ENCODE data around the gene SPX.

The SPX gene

DNA sequence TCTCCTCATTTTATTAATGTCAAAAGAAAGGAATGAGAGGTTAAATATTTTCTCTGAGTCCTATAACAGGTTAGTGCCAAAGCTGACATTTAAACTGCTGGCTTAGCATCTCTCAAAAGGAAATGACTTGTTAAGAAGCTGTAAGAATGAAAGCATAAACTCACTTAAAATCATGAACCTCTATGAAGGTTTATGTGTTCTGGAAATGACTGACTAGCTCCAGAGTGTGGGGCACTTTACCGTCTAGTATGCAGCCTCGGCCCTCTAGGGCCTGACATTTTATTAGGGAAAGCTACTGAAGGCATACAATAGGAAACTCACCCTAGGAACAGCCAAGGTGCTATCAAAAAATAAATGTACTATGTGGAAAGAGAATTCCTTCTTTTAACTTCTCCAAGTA is 35.1 kb downstream of the SPX start:
- TF ChIP-seq Cebpa-rat (IDR thresholded peaks at IDR 0.05) = no peak
- H3K4me2 ChIP-seq = no peak overlapping the region
- H3K9me3 ChIP-seq (replicated peaks in 1 of 11) = no peaks in the 10 kb centered on the region
- no peak overlapping the region for H3K27ac ChIP-seq
- H3K36me3 ChIP-seq = no peaks in the 10 kb centered on the region
- no peaks in the 10 kb centered on the region for H3K27me3 ChIP-seq
- no peak overlapping the region for H3K9ac ChIP-seq
- no peaks in the 10 kb centered on the region for H3K4me1 ChIP-seq
- no peaks in the 10 kb centered on the region for H4K20me1 ChIP-seq
- H3K4me3 ChIP-seq = no peak overlapping the region

DNA sequence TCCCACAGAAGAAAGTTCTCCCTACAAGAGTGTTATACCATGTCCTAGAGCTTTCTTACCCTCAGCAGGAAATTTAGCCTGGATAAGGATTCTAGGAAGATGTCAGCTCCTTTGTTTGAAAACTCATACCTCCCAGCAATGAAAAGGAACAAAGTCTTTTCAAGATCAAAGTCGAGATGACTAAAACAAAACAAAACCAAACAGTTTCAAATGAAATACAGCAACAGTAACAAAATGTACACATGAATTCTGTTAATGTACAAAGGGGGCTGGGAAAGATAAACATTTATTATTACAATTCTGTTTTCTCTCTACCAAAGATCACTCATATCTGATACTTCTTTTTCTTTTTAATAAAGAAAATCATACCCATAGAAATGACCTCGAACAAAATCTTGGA is 36.8 kb downstream of the SPX start:
- H3K27me3 ChIP-seq = no peaks in the 10 kb centered on the region
- H4K20me1 ChIP-seq = no peaks in the 10 kb centered on the region
- no peaks in the 10 kb centered on the region for H3K36me3 ChIP-seq
- no peak for TF ChIP-seq Cebpa-rat (IDR thresholded peaks at IDR 0.05)
- H3K4me1 ChIP-seq = no peaks in the 10 kb centered on the region
- no peaks in the 10 kb centered on the region for H3K9me3 ChIP-seq (replicated peaks in 1 of 11)
- no peak overlapping the region for H3K27ac ChIP-seq
- no peak overlapping the region for H3K9ac ChIP-seq
- H3K4me2 ChIP-seq = no peak overlapping the region
- H3K4me3 ChIP-seq = no peak overlapping the region

DNA sequence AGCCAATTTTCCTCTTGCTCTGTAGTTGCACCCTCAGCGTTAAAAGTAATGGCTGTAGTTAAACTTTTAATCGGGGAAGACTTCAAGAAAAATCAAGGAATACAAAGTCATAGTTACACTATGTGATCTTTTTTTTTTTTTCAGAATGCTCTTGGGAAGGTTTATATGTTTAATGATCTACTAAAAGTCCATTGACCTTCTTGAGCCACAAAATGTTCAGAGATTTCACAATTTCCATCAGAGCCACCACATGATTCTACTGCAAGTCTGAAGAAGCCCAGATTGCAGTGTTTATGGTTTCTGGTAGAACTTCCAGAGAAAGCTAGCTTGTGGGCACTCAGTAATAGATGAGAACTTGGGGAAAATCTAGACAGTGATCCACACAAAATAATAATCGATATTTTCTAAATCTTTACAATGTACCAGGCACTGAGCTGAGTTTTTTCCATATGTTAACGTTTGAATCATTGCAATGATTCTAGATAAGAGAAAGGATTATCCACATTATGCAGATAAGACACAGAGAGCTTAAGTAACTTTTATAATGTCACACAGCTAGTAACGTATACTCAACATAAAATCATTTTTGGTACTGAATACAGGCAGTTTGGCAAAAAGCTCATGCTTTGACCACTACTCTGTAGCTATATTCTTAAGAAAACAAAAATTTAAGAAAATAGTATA is 40.3 kb downstream of the SPX start:
- Histone ChIP-seq H3K9ac (no peak overlapping the region), H3K4me2 (no peak overlapping the region), H3K27me3 (no peaks in the 10 kb centered on the region), H3K36me3 (no peaks in the 10 kb centered on the region), H3K4me1 (no peaks in the 10 kb centered on the region), H3K9me3 (replicated peaks in 1 of 11) (no peaks in the 10 kb centered on the region), H3K27ac (no peak overlapping the region), H3K4me3 (no peak overlapping the region), H4K20me1 (no peaks in the 10 kb centered on the region)
- TF ChIP-seq Cebpa-rat (IDR thresholded peaks at IDR 0.05) = no peak

DNA sequence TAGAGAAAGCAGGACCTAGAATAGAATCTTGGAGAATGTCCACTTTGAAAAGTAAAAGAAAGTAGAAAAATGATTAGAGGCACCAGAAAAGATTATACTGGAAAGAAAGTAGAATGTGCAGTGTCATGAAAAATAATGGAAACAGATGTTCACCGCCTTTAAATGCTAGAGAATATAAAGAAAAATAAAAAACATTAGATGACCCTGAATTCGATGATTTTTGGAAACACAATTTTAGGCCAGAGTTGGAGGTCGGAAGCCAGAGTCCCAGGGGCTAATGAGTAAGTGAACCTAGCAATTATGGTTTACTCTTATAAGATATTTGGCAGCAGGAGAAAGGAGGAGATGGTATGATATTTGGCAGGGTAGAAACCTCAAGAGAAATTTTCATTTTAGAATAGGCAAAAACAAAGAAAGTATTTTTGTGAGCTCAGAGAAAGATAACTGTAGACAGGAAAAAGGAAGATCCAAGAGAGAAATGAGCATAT is 40.9 kb downstream of the SPX start:
- Histone ChIP-seq H3K27ac (no peak overlapping the region), H3K9me3 (replicated peaks in 1 of 11) (no peaks in the 10 kb centered on the region), H3K4me3 (no peak overlapping the region), H3K4me2 (no peak overlapping the region), H3K36me3 (no peaks in the 10 kb centered on the region), H3K27me3 (no peaks in the 10 kb centered on the region), H3K9ac (no peak overlapping the region), H4K20me1 (no peaks in the 10 kb centered on the region), H3K4me1 (no peaks in the 10 kb centered on the region)
- TF ChIP-seq Cebpa-rat (IDR thresholded peaks at IDR 0.05) = no peak

DNA sequence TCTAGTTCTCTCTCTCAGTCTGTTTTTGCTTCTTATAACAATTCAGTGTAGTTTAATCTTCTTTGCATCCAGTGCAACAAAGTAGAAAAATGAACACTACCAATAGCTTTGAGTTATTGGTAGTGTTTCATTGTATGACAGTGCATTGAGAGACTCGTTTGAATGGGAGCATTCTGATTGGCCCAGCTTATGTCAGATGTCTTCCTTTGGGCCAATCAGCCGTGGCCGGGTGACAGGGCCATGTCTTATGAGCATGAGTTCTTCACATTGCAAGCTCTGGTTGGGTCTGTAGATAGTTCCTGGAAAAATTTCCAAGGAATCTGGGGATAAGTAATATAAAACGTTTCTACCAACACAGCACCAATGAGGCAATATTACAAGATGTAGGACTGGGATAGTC is 42.0 kb downstream of the SPX start:
- Histone ChIP-seq H3K4me3 (no peak overlapping the region), H3K4me1 (no peaks in the 10 kb centered on the region), H3K27me3 (no peaks in the 10 kb centered on the region), H3K9ac (no peak overlapping the region), H3K36me3 (no peaks in the 10 kb centered on the region), H3K27ac (no peak overlapping the region), H4K20me1 (no peaks in the 10 kb centered on the region), H3K4me2 (no peak overlapping the region), H3K9me3 (replicated peaks in 1 of 11) (no peaks in the 10 kb centered on the region)
- TF ChIP-seq Cebpa-rat (IDR thresholded peaks at IDR 0.05) = no peak

DNA sequence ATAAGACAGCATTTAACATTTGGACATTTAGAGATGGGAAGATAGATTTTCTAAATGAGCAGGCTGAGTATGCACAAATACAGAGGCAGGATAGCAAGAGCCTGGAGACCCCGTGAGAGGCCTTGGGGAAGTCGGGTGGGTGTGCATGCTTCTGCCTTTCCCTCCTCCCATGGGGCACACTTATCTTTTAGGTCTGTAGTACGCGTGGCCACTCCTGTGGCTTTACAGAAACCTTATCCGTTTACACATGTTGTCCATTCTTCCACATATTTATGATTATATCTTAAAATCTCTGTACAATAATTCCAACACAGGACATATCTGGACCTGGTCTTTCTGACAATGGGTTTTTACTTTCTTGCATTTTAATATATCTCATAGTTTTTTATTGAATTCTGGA is 45.0 kb downstream of the SPX start:
- TF ChIP-seq Cebpa-rat (IDR thresholded peaks at IDR 0.05) = no peak
- Histone ChIP-seq H3K9ac (no peak overlapping the region), H3K36me3 (no peaks in the 10 kb centered on the region), H3K4me1 (no peaks in the 10 kb centered on the region), H4K20me1 (no peaks in the 10 kb centered on the region), H3K4me3 (no peak overlapping the region), H3K27ac (no peak overlapping the region), H3K9me3 (replicated peaks in 1 of 11) (no peaks in the 10 kb centered on the region), H3K27me3 (no peaks in the 10 kb centered on the region), H3K4me2 (no peak overlapping the region)

DNA sequence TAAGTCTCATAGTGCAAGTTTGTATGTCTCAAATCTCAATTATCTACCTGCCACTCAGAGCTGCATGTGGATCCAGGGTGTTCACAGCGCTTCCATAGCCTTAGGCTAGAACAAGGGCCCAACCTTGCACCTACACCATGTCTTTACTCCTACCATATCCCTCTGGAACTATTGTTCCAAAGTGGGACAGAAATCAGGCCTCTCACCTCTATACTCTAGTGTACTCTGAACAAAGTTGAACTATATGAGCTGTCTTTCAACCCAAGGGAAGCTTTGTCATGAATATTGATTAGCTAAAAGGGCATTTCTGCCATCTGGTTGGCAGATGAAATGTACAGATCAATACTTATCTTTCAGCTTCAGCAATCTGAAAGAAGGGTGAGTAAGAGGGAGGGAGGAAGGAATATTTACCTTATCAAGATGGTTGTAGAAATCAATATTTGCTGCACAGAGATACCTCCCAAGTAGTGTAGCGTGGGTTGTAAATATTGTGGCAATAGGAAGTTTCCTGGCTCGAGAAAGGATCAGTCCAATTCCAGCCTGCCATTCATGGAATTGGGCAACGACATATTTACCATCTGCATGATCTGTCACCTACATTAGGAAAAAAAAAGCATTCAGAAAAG is 47.8 kb downstream of the SPX start:
- H4K20me1 ChIP-seq = no peaks in the 10 kb centered on the region
- no peak overlapping the region for H3K4me3 ChIP-seq
- no peak overlapping the region for H3K4me2 ChIP-seq
- no peaks in the 10 kb centered on the region for H3K36me3 ChIP-seq
- no peak for TF ChIP-seq Cebpa-rat (IDR thresholded peaks at IDR 0.05)
- no peaks in the 10 kb centered on the region for H3K27me3 ChIP-seq
- no peak overlapping the region for H3K9ac ChIP-seq
- H3K9me3 ChIP-seq (replicated peaks in 1 of 11) = no peaks in the 10 kb centered on the region
- no peak overlapping the region for H3K27ac ChIP-seq
- H3K4me1 ChIP-seq = no peaks in the 10 kb centered on the region

DNA sequence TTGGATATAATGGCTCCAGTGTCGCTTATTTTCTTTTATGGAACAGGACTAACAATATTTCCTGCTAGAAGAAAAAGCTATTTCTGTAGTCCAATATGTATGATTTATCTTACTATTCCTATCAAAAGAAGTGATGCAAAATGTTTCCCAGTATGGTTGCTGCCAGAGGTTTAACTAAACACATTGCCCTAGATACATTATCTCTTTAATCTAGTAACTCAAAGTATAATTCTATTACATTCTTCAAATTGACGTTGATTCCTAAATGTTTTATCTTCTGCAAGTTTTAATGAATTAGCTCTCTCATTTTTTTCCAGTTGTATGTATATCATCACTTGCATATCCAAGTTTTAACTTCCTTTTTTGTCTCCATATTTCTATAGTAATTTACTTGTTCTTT is 50.3 kb downstream of the SPX start:
- Histone ChIP-seq H3K4me2 (no peak overlapping the region), H3K27me3 (no peaks in the 10 kb centered on the region), H3K27ac (no peak overlapping the region), H3K9ac (no peak overlapping the region), H3K4me3 (no peak overlapping the region), H3K36me3 (no peaks in the 10 kb centered on the region), H4K20me1 (no peaks in the 10 kb centered on the region), H3K4me1 (peaks cover 0 to 15% (median 0%) of the 10 kb centered on the region in 10 experiments; a peak in 7 of 20 replicates), H3K9me3 (replicated peaks in 1 of 11) (no peaks in the 10 kb centered on the region)
- no peak for TF ChIP-seq Cebpa-rat (IDR thresholded peaks at IDR 0.05)

DNA sequence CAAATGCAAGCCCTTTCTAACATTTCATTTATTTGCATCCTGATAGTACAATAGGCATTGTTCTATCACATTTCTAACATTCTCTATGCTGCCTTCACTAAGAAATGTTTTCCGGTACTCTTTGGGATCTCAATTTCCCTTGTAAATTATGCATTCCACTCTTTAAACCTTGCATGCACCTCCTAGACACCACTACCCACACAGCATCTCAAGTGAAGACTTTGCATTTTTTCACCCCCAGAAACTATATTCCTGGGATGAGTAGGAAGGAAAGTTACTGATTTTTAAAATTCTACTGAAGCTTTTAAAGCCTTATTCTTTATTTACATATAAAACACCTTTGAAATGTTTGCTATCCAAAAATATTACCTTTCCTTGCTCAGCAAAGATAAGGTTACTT is 51.4 kb downstream of the SPX start:
- no peaks in the 10 kb centered on the region for H3K9me3 ChIP-seq (replicated peaks in 1 of 11)
- H3K4me3 ChIP-seq = no peak overlapping the region
- no peak overlapping the region for H3K27ac ChIP-seq
- H3K4me1 ChIP-seq = peaks cover 0 to 17% (median 0%) of the 10 kb centered on the region in 10 experiments; a peak in 7 of 20 replicates
- no peak overlapping the region for H3K4me2 ChIP-seq
- no peaks in the 10 kb centered on the region for H3K36me3 ChIP-seq
- H3K9ac ChIP-seq = no peak overlapping the region
- H4K20me1 ChIP-seq = no peaks in the 10 kb centered on the region
- H3K27me3 ChIP-seq = no peaks in the 10 kb centered on the region
- no peak for TF ChIP-seq Cebpa-rat (IDR thresholded peaks at IDR 0.05)

Measured in BLaER1 treated with 17β-estradiol and CSF1 and Interleukin-3, amounts not matched to agents 10 nM and 100 nM (cell line).